GM12891 (cell line): Measurements from ENCODE around the gene MAGI3.

Source experiments
- POLR2A ChIP-seq: IDR thresholded peaks from 2 replicates; pipeline ENCODE4 v1.6.1; 2011; ENCODE audit warnings: low read depth, low read length, control low read depth
- POLR2AphosphoS5 ChIP-seq: IDR thresholded peaks from 2 replicates; pipeline ENCODE4 v1.6.1; 2011; ENCODE audit warnings: low read depth, low read length, control low read depth
- POU2F2 ChIP-seq: IDR thresholded peaks from 2 replicates; pipeline ENCODE4 v1.6.1; 2011; ENCODE audit warnings: low read depth, mild to moderate bottlenecking, control low read depth, low read length, moderate library complexity
- SPI1 ChIP-seq: IDR thresholded peaks from 2 replicates; pipeline ENCODE4 v1.6.1; 2011; ENCODE audit warnings: low read depth, low read length, control low read depth
- TAF1 ChIP-seq: IDR thresholded peaks from 2 replicates; pipeline ENCODE4 v1.6.1; 2011; ENCODE audit warnings: low read depth, low read length, control low read depth

GRCh38 chr1:113734357-113735055 lies 344.2 kb downstream of the MAGI3 start:
- no peak for TF ChIP-seq POU2F2
- no peak for TF ChIP-seq POLR2A
- no peak for TF ChIP-seq POLR2AphosphoS5
- no peak for TF ChIP-seq TAF1
- TF ChIP-seq SPI1: no peak
